PC-3 (cell line): Measurements from ENCODE around the gene STRN. TPM values are rescaled to one million over a fixed set of nuclear protein-coding genes. Genes with fewer than 3 reads are reported as not detected.
"Not testable (repeated sequence)": the region's sequence is repeated elsewhere in the genome, so short reads cannot be mapped to it uniquely, and the experiment has no call there.

Experiments
- ATAC-seq: fragments of 200-7000 bp; cut with Tn5 transposase; 2 replicates; pipeline ENCODE4 v1.9.1; 2020; ENCODE audit warnings: mild to moderate bottlenecking, moderate library complexity
- BruUV-seq: library from RNA; stranded (reverse); fragments of 400-500 nt; replicated peaks from 2 replicates; lab custom pipeline; 2021; lab: Mats Ljungman, UMichigan
- CTCF ChIA-PET: fragments of 300-600 bp; sonication (Branson Sonifier 250); formaldehyde crosslinking; loops from one replicate; lab custom pipeline; 2022; ENCODE audit warnings: antibody characterized with exemption; lab: Charles Lee
- POLR2A ChIA-PET: fragments of 300-600 bp; sonication (Branson Sonifier 250); formaldehyde crosslinking; loops from one replicate; lab custom pipeline; 2022; ENCODE audit warnings: antibody characterized with exemption; ENCODE audit not compliant: unreplicated experiment; lab: Charles Lee
- DNase-seq: peaks from one replicate; pipeline ENCODE4 v3.0.0-alpha.2; 2015
- H2AFZ ChIP-seq: fragments of 300-600 bp; sonication (generic); 2 replicates; pipeline ENCODE4 v1.6.0; 2016; ENCODE audit warnings: antibody characterized with exemption, low read length
- H3F3A ChIP-seq: fragments of 300-600 bp; sonication (generic); one replicate; pipeline ENCODE4 v1.6.0; 2017; ENCODE audit warnings: antibody characterized with exemption, low read length, control low read depth, mild to moderate bottlenecking; ENCODE audit not compliant: unreplicated experiment
- H3K27ac ChIP-seq: fragments of 300-600 bp; sonication (generic); 2 replicates; pipeline ENCODE4 v1.5.1; 2016; ENCODE audit warnings: mild to moderate bottlenecking, low read length
- H3K27me3 ChIP-seq: fragments of 300-600 bp; sonication (generic); 2 replicates; pipeline ENCODE4 v1.6.1; 2016; ENCODE audit warnings: low read length, mixed read lengths
- H3K36me3 ChIP-seq: fragments of 300-600 bp; sonication (generic); 2 replicates; pipeline ENCODE4 v1.6.1; 2016; ENCODE audit warnings: low read depth, mixed run types, low read length, mixed read lengths
- H3K4me1 ChIP-seq: fragments of 300-600 bp; sonication (generic); 2 replicates; pipeline ENCODE4 v1.5.1; 2016; ENCODE audit warnings: low read length; ENCODE audit not compliant: insufficient read depth
- H3K4me2 ChIP-seq: fragments of 300-600 bp; sonication (generic); 2 replicates; pipeline ENCODE4 v1.6.0; 2016; ENCODE audit warnings: low read length
- H3K4me3 ChIP-seq: fragments of 300-600 bp; sonication (generic); 2 replicates; pipeline ENCODE4 v1.5.1; 2016; ENCODE audit warnings: mild to moderate bottlenecking, low read length, mixed read lengths
- H3K79me2 ChIP-seq: fragments of 300-600 bp; sonication (generic); 2 replicates; pipeline ENCODE4 v1.6.1; 2017; ENCODE audit warnings: low read length, mixed read lengths
- H3K9ac ChIP-seq: fragments of 300-600 bp; sonication (generic); 2 replicates; pipeline ENCODE4 v1.6.0; 2016; ENCODE audit warnings: mild to moderate bottlenecking, low read length
- H3K9me2 ChIP-seq: fragments of 300-600 bp; sonication (generic); replicated peaks from 2 replicates; pipeline ENCODE4 v1.6.1; 2016; ENCODE audit warnings: mixed run types, low read length, mixed read lengths
- H3K9me3 ChIP-seq: fragments of 300-600 bp; sonication (generic); 2 replicates; pipeline ENCODE4 v1.6.1; 2016; ENCODE audit warnings: low read length, mixed read lengths
- H4K20me1 ChIP-seq: fragments of 300-600 bp; sonication (generic); 2 replicates; pipeline ENCODE4 v1.6.1; 2016; ENCODE audit warnings: low read length, mixed read lengths
- CTCF ChIP-seq: fragments of 300-600 bp; sonication (generic); conservative IDR thresholded peaks from 2 replicates; pipeline ENCODE4 v1.5.1; 2017; ENCODE audit warnings: antibody characterized with exemption, low read depth, mild to moderate bottlenecking, low read length
- EZH2 ChIP-seq: fragments of 300-600 bp; sonication (generic); IDR thresholded peaks from one replicate; pipeline ENCODE4 v1.6.1; 2017; ENCODE audit warnings: antibody characterized with exemption, mild to moderate bottlenecking, low read length; ENCODE audit not compliant: unreplicated experiment
- EZH2phosphoT487 ChIP-seq: fragments of 300-600 bp; sonication (generic); IDR thresholded peaks from 2 replicates; pipeline ENCODE4 v1.6.1; 2018; ENCODE audit warnings: mild to moderate bottlenecking, antibody characterized with exemption, low read length, borderline replicate concordance
- intact Hi-C: fragments of 100-400 bp; cut with micrococcal nuclease; formaldehyde crosslinking; loops from 2 replicates; pipeline ENCODE4 v1.9.0; 2023
- total RNA-seq: library from RNA; depleted of rRNA; stranded (reverse); fragments of >200 nt; gene quantifications from 2 replicates; pipeline ENCODE4 v1.2.3, GENCODE V29; 2014

STRN gene
- total RNA-seq, 1 experiment from 2014 or later: 12.9 TPM

DNA sequence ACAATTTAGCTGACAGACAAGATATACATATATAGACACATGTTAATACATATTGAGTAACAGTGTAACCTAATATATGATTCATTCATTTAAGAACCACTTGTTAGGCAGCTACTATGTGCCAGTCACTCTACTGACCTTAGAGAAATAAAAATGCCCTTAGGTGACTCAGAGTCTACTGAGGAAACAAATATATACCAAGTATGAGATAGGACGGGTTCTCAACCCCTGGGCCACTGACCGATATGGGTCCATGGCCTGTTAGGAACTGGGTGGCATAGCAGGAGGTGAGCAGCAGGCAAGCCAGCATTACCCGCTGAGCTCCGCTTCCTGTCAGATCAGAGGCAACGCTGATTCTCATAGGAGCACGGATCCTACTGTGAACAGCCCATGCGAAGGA, 14.8 kb downstream of the STRN start:
- ATAC-seq (peak; percentile 85), DNase-seq (peak; percentile 79)
- Histone ChIP-seq H3K4me2 (peak overlapping the region; percentile 27), H3K27ac (peak overlapping the region; percentile 38; the same call in 1 of the 2 replicates), H3K4me1 (peaks cover 29% of the 10 kb centered on the region), H3K79me2 (peaks cover 57% of the 10 kb centered on the region), H3K36me3 (no peaks in the 10 kb centered on the region), H2AFZ (no peak overlapping the region), H3K9me3 (no peaks in the 10 kb centered on the region), H3K4me3 (no peak overlapping the region), H3F3A (no peaks in the 10 kb centered on the region), H3K9me2 (no peaks in the 10 kb centered on the region), H3K9ac (no peak overlapping the region), H4K20me1 (0 out of 2 replicates have a peak, but pooled peaks cover 4% of the 10 kb centered on the region), H3K27me3 (no peaks in the 10 kb centered on the region)
- TF ChIP-seq CTCF: no peak
- no peak for TF ChIP-seq EZH2
- ChIA-PET CTCF (no interaction called here), POLR2A (no interaction called here)
- BruUV-seq: no TSS peak
- intact Hi-C loops: no loop called here

- Histone ChIP-seq H3K9me3 (no peaks in the 10 kb centered on the region), H3K4me2 (peak overlapping the region; percentile 27), H3K4me1 (peaks cover 29% of the 10 kb centered on the region), H3F3A (no peaks in the 10 kb centered on the region), H3K36me3 (no peaks in the 10 kb centered on the region), H4K20me1 (0 out of 2 replicates have a peak, but pooled peaks cover 4% of the 10 kb centered on the region), H3K9ac (no peak overlapping the region), H3K79me2 (peaks cover 53% of the 10 kb centered on the region), H3K27me3 (no peaks in the 10 kb centered on the region), H3K9me2 (no peaks in the 10 kb centered on the region), H3K27ac (0 out of 2 replicates have a peak overlapping the region, but pooled peaks have one; percentile 18), H3K4me3 (no peak overlapping the region), H2AFZ (no peak overlapping the region)
- TF ChIP-seq EZH2: no peak
- TF ChIP-seq CTCF: no peak
- no peak for TF ChIP-seq EZH2phosphoT487
- POLR2A ChIA-PET: no interaction called here
- intact Hi-C loops: no loop called here
- CTCF ChIA-PET: no interaction called here
- no peak for DNase-seq
- no peak; the same call in 1 of the 2 replicates for ATAC-seq
- BruUV-seq: no TSS peak
These were observed 15.3 kb downstream of the STRN start for GRCh38 chr2:36951027-36951518.

- no TSS peak for BruUV-seq
- peaks cover 42% of the 10 kb centered on the region for H3K79me2 ChIP-seq
These were observed 16.5 kb downstream of the STRN start for GRCh38 chr2:36949845-36950244.

DNA sequence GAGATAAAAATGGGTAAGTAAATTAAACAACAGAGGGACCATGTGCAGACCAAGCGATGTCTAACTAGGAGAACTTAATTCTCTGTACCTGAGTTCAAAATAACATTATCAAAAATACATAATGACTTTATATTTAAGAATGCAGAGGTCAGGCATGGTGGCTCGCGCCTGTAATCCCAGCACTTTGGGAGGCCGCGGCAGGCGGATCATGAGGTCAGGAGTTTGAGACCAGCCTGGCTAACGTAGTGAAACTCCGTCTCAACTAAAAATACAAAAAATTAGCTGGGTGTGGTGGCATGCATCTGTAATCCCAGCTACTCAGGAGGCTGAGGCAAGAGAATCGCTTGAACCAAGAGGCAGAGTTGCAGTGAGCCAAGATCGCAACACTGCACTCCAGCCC, 21.1 kb downstream of the STRN start:
- H3F3A ChIP-seq, H2AFZ ChIP-seq, H3K4me3 ChIP-seq, DNase-seq, H3K9me3 ChIP-seq, H3K9ac ChIP-seq, POLR2A ChIA-PET, ATAC-seq, H4K20me1 ChIP-seq, H3K9me2 ChIP-seq, intact Hi-C loops, H3K36me3 ChIP-seq, H3K4me2 ChIP-seq, H3K27me3 ChIP-seq, H3K27ac ChIP-seq, CTCF ChIA-PET, BruUV-seq, H3K4me1 ChIP-seq: not testable (repeated sequence)
- peaks cover 20% of the 10 kb centered on the region for H3K79me2 ChIP-seq

More at GRCh38 chr2:36949845-36950244, 16.5 kb downstream of the STRN start:
- intact Hi-C loops: no loop called here
- H3F3A ChIP-seq: no peaks in the 10 kb centered on the region
- H2AFZ ChIP-seq: no peak overlapping the region
- 0 out of 2 replicates have a peak, but pooled peaks cover 4% of the 10 kb centered on the region for H4K20me1 ChIP-seq
- POLR2A ChIA-PET: no interaction called here
- peaks cover 29% of the 10 kb centered on the region for H3K4me1 ChIP-seq
- no peaks in the 10 kb centered on the region for H3K27me3 ChIP-seq
- H3K9ac ChIP-seq: no peak overlapping the region
- CTCF ChIA-PET: no interaction called here
- DNase-seq: no peak
- TF ChIP-seq EZH2phosphoT487: no peak
- no peak for TF ChIP-seq CTCF
- no peak for TF ChIP-seq EZH2
- no peak overlapping the region for H3K27ac ChIP-seq
- no peak overlapping the region for H3K4me3 ChIP-seq
- ATAC-seq: no peak
- H3K9me2 ChIP-seq: no peaks in the 10 kb centered on the region
- H3K4me2 ChIP-seq: no peak overlapping the region
- no peaks in the 10 kb centered on the region for H3K36me3 ChIP-seq
- no peaks in the 10 kb centered on the region for H3K9me3 ChIP-seq
